HG02884 (cell line): ENCODE results near the gene BMP7.

Experiments used
- ATAC-seq: cut with Tn5 transposase; IDR thresholded peaks from one replicate; pipeline ENCODE4 v1.9.1; 2021; ENCODE audit warnings: mild to moderate bottlenecking, moderate library complexity; ENCODE audit not compliant: unreplicated experiment

The BMP7 gene

DNA sequence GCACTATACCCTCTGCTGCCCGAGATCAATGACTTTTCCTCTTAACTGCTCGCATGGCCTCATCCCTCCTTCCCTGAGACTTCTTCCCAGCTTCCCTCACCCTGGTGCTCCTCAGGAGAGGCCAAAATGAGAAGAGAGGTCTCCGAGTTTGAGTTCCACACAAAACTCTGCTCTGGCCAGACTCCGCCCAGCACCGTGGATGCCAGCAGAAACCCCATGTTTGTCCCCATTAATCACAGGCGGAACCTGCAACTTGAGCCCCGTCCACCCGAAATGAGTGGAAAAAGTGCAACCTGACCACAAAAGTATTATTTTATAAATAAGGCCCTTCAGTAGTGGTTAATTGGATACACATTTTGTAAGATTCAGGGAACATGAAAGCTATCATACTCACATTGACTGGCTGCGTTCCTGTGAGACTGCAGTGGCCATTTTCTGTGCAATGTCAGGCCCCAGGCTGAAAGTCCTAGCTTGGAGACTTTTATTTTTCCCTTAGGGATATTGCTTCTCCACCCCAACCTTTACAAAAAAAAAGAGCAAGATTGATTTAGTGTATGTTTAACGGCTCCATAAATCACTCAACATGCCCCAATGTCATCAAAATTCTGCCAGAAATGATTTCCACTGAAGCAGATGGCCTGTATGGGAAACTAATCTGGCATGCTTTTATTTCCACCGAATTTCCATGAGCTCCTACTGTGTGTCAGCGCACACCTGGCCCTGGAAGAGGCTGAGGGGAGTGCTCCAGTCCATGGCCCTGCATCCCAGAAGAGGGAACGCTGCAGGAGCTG lies 134.6 kb downstream of the BMP7 start:
- ATAC-seq = no peak

DNA sequence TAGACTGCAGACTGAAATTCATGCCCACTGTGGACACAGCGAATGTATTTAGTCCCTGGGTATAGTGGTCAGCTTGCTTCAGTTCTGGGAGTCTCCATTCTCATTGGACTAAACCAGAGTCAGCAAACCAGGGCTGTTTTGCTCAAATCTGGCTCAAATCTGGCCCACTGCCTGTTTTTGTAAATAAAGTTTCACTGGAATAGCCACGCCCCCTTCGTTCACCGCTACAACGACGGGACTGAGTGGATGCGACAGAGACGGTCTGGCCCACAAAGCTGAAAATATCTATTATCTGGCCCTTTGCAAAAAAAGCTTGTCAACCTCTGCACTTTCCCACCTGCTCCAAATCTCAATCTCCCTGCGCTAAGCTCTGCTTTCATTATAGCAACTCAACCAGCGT lies 135.4 kb downstream of the BMP7 start:
- no peak for ATAC-seq

DNA sequence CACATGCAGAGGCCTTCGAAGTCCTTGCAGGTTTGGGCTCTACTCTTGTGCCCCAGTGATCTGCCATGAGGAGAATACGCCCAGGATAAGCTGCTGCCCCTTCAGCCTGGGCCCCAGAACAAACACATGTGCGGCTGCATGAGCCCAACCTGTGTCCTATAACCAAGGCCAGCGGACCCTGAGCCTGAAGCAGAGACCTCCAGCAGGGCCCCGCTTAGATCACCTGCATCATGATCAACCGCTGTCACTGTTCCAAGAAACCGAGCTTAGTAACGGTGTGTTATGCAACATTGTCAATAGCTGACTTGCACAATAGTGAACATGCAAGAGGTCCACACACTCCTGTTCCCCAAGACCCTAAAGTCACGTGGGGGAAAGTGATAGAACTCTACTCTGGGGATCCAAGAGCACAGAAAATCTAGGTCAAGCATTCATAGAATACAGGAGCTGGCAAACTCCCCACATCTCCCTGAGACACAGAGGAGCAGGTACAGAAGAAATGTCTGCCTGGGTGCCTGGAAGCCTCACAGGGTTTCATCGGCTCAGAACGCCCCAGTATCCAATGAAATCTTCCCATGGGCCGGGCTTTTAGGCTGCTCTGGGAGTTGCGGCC lies 136.2 kb downstream of the BMP7 start:
- ATAC-seq = no peak

- no peak for ATAC-seq
Measured at GRCh38 chr20:57129303-57129702, 137.1 kb downstream of the BMP7 start.

GRCh38 chr20:57128044-57128757 lies 138.2 kb downstream of the BMP7 start:
- ATAC-seq = no peak

GRCh38 chr20:57126481-57127092 lies 139.9 kb downstream of the BMP7 start:
- no peak for ATAC-seq

- no peak for ATAC-seq
Measured at GRCh38 chr20:57124800-57125517, 141.5 kb downstream of the BMP7 start.

DNA sequence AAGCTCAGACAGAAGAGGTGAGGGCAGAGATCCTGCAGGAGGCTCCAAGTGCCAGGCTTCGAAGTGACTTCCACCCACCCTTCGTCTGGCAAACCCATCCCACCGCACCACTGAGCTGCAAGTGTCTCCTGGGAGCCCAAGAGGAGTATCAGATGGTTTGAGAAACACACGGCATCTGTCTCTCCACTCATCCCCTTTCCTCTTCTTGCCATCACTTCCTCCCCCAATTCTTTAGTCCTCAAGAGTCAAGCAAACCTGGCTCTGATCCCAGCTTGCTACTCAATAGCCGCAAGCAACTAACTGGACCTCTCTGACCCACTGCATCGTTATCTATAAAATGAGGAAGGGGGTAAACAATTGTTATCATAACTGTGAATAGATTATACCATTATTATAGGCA lies 142.1 kb downstream of the BMP7 start:
- no peak for ATAC-seq

- ATAC-seq = no peak
Measured at GRCh38 chr20:57123504-57123903, 142.9 kb downstream of the BMP7 start.

- ATAC-seq = no peak
Measured at GRCh38 chr20:57122536-57123489, 143.6 kb downstream of the BMP7 start.

GRCh38 chr20:57118964-57119363 lies 147.5 kb downstream of the BMP7 start:
- ATAC-seq = no peak
